HG02938 (cell line): ENCODE measurements around the gene MYO7B.
A peak's percentile ranks its signal among the peaks of the same experiment; 100 is the strongest.
"Not testable (repeated sequence)": the region's sequence is repeated elsewhere in the genome, so short reads cannot be mapped to it uniquely, and the experiment has no call there.

Experiments used
- ATAC-seq: cut with Tn5 transposase; IDR thresholded peaks from one replicate; pipeline ENCODE4 v1.9.1; 2021; ENCODE audit warnings: mild to moderate bottlenecking, moderate library complexity; ENCODE audit not compliant: unreplicated experiment

The MYO7B gene

GRCh38 chr2:127523269-127523939 is 12.1 kb upstream of the MYO7B start:
- no peak for ATAC-seq

GRCh38 chr2:127524198-127524834 is 11.2 kb upstream of the MYO7B start:
- not testable (repeated sequence) for ATAC-seq

DNA sequence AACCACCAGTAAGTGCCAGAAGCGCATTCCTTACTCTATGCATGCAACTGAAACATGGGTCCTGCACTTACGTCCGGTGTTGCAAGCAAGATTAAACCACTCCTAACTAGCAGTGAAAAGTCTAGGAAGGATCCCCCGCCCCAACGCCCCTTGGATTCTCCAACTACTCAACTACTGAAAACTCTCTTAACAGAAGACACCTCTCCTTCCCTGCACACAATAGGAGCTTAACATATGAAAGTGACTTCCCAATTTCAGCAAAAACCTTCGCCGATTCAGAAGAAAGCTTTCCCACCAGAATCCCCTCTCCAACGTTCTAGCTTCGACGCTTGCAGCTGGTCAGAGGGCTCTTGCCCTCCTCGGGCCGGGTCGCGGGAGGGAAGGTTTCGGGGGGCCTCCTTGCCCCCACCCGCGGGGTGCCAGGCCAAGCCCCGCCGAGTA is 9.8 kb upstream of the MYO7B start:
- peak; percentile 4 for ATAC-seq

GRCh38 chr2:127526132-127527000 is 9.1 kb upstream of the MYO7B start, which contains the start of gene IWS1:
Gene IWS1, minus strand, starts transcription at chr2:127526489. Its CDS starts 281 bp downstream, at chr2:127526208.
- ATAC-seq = peak; percentile 86

- peak; percentile 8 for ATAC-seq
Measured at GRCh38 chr2:127527001-127527804, 8.3 kb upstream of the MYO7B start.

DNA sequence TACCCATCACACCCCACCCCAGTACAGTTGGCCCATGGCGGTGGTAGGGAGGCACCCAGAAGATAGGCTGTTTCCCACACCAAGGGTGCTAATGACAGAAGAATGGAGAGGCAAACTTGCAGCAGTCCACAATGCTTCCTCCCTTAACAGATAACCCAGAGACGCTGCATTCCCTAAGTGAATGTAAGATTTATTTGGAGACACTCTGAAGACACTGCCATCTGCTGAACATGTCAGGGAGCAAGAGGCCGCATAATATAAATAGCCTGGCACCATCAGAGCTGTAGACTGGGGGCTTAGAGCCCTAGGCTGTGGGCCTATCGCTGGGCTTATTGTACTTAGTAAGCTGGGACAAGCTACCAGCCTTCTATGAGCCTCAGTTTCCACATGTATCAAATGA is 7.0 kb upstream of the MYO7B start:
- no peak for ATAC-seq

DNA sequence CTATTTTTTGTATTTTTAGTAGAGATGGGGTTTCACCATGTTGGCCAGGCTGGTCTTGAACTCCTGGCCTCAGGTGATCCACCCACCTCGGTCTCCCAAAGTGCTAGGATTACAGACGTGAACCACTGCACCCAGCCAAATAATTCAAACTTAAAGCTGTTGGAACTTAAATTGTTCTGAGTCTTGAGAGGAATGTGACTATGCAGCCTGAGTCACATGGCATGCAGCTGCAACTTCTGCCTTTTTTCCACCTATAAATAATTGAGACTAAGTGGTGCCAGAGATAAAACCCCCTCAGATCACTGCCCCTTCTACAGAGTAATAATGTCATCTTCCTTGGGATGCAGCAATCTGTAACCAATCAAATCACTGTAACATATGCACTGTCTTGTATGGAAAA is 6.1 kb upstream of the MYO7B start:
- ATAC-seq = not testable (repeated sequence)

DNA sequence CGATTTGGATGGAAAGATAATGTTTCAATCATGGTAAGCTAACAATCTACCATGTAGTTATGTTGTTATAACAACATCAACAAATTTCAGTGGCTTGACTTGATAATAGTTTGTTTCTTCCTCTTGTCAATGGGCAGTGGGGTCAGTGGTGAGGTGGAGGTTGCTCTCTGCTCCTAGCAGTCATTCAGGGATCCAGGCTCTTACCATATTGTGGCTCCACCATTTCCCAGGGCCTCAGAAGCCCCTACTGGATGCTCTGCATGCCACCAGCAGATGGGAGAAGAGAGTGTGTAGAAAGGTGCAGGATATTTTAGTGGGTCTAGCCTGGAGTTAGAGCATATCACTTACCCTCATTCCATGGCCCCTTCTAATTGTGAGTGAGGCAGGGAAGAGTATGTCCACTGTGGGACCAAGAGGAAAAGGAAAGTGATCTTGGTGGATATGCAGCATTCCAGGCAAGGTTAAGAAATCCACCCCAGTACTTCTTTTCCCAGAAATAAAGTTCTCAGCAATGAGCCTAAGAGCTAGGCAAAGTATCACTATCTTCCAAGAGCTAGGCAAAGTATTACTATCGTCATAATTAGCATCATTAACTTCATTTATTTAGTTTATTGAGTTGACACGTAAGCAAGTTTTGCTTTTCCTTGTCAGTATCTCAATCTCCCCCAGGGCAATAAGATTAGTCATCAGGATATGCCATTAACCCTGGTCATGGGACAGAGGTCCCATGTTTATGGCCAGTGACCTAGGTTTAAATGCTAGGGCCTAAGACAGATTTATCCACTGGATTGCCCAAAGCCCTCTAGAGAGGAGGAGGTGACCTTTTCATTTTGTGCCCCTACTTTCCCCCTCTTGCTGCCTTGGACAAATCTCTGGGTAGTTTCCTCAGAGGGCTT is 5.0 kb upstream of the MYO7B start:
- no peak for ATAC-seq

GRCh38 chr2:127531221-127531648 is 4.2 kb upstream of the MYO7B start:
- no peak for ATAC-seq

DNA sequence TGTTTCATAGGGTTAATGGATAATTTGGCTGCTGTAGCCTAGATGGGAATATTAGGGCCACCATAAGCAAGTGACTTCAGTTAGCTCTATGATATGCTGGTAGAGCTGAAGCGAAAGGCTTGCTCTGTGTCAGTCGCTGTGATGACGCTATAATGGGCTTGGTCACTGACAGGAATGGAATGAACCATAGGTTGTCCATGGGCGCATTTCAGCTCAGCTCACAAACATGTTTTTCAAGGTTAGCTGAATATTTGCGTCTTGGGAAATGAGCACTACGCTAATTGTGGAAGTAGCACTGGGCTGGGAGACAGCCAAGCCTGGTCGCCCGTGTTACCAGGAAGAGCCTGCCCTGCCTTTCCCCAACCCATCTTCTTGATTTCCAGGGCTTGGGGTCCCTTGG is 3.2 kb upstream of the MYO7B start:
- no peak for ATAC-seq

DNA sequence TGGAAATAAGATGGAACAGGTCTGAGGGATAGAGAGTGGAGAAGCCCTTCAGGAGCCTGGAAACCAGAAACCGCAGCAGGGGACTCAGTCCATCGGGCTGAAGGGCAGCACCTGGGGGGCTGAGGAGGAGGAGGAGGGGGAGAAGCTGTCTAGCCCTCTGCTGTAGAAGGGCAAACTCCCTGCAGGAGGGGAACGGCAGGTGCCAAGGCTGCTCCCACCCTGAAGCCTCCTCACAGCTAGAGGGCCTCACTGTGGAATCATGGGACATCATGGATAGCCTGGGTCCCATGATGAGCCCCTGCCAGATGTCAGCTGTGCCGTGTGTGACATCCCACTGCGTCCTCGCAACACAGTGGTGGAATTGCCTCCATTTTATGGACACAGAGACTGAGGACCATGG is 435 bp downstream of the MYO7B start:
- no peak for ATAC-seq

DNA sequence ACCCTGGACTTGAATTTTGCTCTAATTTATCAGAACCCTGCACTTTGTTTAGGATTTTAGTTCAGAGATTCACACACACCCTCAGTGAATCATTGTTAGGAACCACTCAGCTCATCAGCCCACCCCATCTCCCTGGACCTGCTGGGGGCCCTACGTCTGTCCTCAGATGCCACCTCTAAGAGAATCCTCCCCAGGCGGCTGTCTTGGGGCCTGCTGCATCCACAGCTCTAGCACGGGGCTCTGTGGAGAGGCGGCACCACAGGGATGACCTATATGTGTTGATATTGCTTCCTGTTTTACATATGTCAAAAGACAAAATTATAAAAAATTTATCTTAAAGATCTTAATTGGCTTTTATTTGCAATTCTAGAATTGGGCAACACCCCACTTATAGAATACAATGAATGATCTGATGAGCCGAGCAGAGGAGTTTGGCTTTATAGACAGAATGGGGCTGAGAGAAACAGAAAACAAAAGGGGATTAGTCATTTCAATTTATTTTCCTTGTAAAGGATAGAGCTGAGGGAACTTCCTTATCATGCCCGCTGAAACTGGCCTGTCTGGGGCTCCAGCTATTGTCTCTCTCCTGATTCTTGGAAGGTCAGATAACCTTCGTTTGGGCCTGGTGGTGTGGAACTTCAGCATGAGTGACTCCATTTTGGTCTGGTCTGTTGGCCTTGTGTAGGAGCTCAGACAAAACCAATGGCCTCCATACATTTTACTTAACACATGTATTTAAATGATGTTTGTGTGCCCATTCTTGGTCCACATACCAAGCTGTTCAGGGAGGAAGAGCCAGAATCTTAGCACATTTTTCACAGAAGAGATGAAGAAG is 1.4 kb downstream of the MYO7B start:
- ATAC-seq = no peak

DNA sequence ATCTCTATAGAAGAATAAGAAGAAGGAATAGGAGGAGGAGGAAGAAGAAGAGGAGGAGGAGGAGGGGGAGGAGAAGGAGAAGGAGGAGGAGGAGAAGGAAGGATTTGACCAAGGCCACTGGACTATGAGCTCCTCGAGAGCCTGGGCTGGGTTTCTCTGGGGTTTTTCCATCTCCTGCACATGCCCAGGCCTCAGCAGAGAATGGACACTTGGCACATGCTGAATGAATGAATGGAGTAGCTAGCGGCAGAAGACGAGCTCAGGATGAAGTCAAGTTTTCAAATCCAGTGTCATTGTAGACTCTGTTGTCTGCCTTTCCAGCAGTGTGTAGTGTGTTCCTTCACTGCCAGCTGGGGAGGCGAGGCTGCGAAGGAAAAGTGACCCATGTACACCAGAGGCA is 2.2 kb downstream of the MYO7B start:
- ATAC-seq = no peak

DNA sequence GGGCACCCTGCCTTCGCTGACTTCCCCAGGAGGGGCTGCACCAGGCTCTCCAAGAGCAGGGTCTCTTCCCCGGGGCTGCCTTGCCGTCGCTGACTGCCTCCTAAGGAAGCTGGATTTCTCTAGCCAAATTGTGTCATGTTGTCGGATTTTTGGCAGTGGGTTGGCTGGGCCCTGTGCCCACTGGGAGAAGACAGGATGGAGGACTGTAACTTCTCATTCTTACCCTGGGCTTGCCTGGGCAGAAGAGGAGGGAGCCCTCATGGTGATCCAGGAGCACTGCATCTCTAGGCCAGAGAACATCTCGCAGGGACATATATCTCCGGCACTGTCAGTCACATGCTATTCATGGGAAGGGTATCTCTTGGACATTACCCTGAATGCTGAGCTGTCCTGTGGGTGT is 6.3 kb downstream of the MYO7B start:
- no peak for ATAC-seq

GRCh38 chr2:127542231-127542630 is 6.7 kb downstream of the MYO7B start:
- ATAC-seq = no peak

- ATAC-seq = not testable (repeated sequence)
Measured at GRCh38 chr2:127543013-127543501, 7.6 kb downstream of the MYO7B start.

DNA sequence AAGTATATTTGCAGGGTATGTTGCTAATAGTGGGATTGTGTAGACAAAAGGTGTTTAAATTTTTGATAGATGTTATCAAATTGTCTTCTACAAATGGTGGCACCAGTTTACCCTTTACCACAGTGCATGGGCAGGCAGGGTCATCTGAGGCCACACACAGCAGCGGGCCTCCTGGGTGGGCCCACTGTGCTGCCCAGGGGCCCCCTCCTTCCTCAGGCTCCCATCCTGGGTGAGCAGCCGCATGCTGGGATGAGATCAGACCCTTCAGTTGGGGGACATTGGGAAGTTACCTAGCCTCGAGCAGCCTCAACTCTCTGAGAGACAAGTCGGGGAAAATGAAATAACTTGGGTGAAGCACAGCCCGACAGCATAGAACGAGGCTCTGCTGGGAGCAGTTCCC is 9.7 kb downstream of the MYO7B start:
- no peak for ATAC-seq

- ATAC-seq = no peak
Measured at GRCh38 chr2:127545796-127546195, 10.3 kb downstream of the MYO7B start.

GRCh38 chr2:127546797-127547196 is 11.3 kb downstream of the MYO7B start:
- ATAC-seq = no peak
